Aorta (tissue), 5 donors: ENCODE results near the gene ATP13A3. TPM values are rescaled to one million over a fixed set of nuclear protein-coding genes. Genes with fewer than 3 reads are reported as not detected.
A peak's percentile ranks its signal among the peaks of the same experiment; 100 is the strongest.

ENCODE experiments used
- ATAC-seq: fragments of 200-7000 bp; cut with Tn5 transposase; one replicate; pipeline ENCODE4 v1.9.1; 2022; ENCODE audit warnings: moderate library complexity; ENCODE audit not compliant: low FRiP score
- DNase-seq, 2 donors: peaks; one replicate each; pipeline ENCODE4 v3.0.0-alpha.2; 2020
- H3K27ac ChIP-seq, 2 donors: one replicate each; pipeline ENCODE4 v1.5.1; 2013; ENCODE audit warnings: low read length in 2 of 2, mild to moderate bottlenecking in 2 of 2, moderate library complexity in 2 of 2, control low read depth in 1 of 2, inconsistent platforms in 1 of 2, low read depth in 1 of 2
- H3K27me3 ChIP-seq, 2 donors: one replicate each; pipeline ENCODE4 v1.6.1; 2013; ENCODE audit warnings: control low read depth in 1 of 2, low read length in 1 of 2, mild to moderate bottlenecking in 1 of 2, moderate library complexity in 1 of 2; ENCODE audit not compliant: insufficient read depth in 2 of 2, control insufficient read depth in 1 of 2
- H3K36me3 ChIP-seq, 2 donors: one replicate each; pipeline ENCODE4 v1.6.1; 2013; ENCODE audit warnings: control low read depth in 1 of 2, low read length in 1 of 2, mild to moderate bottlenecking in 1 of 2; ENCODE audit not compliant: insufficient read depth in 2 of 2, control insufficient read depth in 1 of 2
- H3K4me1 ChIP-seq, 2 donors: one replicate each; pipeline ENCODE4 v1.6.1; 2013; ENCODE audit warnings: low read length in 2 of 2, control low read depth in 1 of 2, mild to moderate bottlenecking in 1 of 2, moderate library complexity in 1 of 2; ENCODE audit not compliant: insufficient read depth in 2 of 2, control insufficient read depth in 1 of 2
- H3K4me3 ChIP-seq, 2 donors: one replicate each; pipeline ENCODE4 v1.5.1; 2013; ENCODE audit warnings: low read length in 2 of 2, control low read depth in 1 of 2, mild to moderate bottlenecking in 1 of 2
- H3K9me3 ChIP-seq: one replicate; pipeline ENCODE4 v1.6.1; 2013; ENCODE audit warnings: mild to moderate bottlenecking, low read length; ENCODE audit not compliant: control insufficient read depth
- WGBS, 2 donors: extraction: QIAGEN DNeasy Blood & Tissue Kit; methylation state at CpG; one replicate each; pipeline ENCODE4 v1.1.7; 2013; 5-methylcytosine and 5-hydroxymethylcytosine counted together
- intact Hi-C, 2 donors: fragments of 100-400 bp; cut with DNase I; formaldehyde crosslinking; loops; one replicate each; pipeline versions ENCODE4 v1.14.2 to v1.15.0; 2022
- polyA plus RNA-seq, 2 donors: library from polyadenylated mRNA; stranded (reverse); fragments of 200-250 nt; gene quantifications; one replicate each; pipeline ENCODE4 v1.2.3, GENCODE V29; 2013
- total RNA-seq, 2 donors: library from RNA; stranded (reverse); fragmentation: NEBNext Ultra II Directional; extraction: Animal tissue kit (Norgen Biotek cat#: 25700); gene quantifications; one replicate each; pipeline ENCODE4 v1.2.1, GENCODE V29; 2021
- donor health status: healthy with polysubstance abuse.
- donor health status: Bipolar disorder and iron deficiency.
- donor health status: DM: no; HTN: no; CAD: no.
- donor health status: DM: no; HTN: no; CAD: no.
- donor health status: DM: yes; HTN: yes; CAD: no.

ATP13A3 gene
- total and polyA plus RNA-seq, 4 donors, result 14.1 to 189 (median 82.7) TPM

- no peak for DNase-seq
- Histone ChIP-seq H3K27me3 (no peaks in the 10 kb centered on the region), H3K4me1 (no peaks in the 10 kb centered on the region), H3K4me3 (no peak overlapping the region), H3K27ac (no peak overlapping the region), H3K9me3 (no peaks in the 10 kb centered on the region), H3K36me3 (no peaks in the 10 kb centered on the region)
- intact Hi-C loops, result no loop called here
- 93 to 95% methylated on average over 5 of the region's 5 CpGs for WGBS, 2 donors
- no peak for ATAC-seq
These were observed 91.6 kb downstream of the ATP13A3 start for GRCh38 chr3:194395212-194395611.

GRCh38 chr3:194392576-194392975, 94.2 kb downstream of the ATP13A3 start:
- no peak overlapping the region for H3K27ac ChIP-seq
- no peaks in the 10 kb centered on the region for H3K36me3 ChIP-seq
- DNase-seq (no peak), ATAC-seq (no peak)
- H3K4me3 ChIP-seq, result no peak overlapping the region
- intact Hi-C loops, result no loop called here
- H3K27me3 ChIP-seq, result no peaks in the 10 kb centered on the region
- 87 to 88% methylated on average over 7 of the region's 7 CpGs for WGBS, 2 donors
- H3K4me1 ChIP-seq, result no peaks in the 10 kb centered on the region
- no peaks in the 10 kb centered on the region for H3K9me3 ChIP-seq

- Histone ChIP-seq H3K36me3 (no peaks in the 10 kb centered on the region), H3K27me3 (no peaks in the 10 kb centered on the region), H3K4me3 (no peak overlapping the region), H3K9me3 (no peaks in the 10 kb centered on the region), H3K4me1 (no peaks in the 10 kb centered on the region), H3K27ac (no peak overlapping the region)
- DNase-seq, result no peak
- ATAC-seq, result no peak
- intact Hi-C loops, result no loop called here
These were observed 96.0 kb downstream of the ATP13A3 start for GRCh38 chr3:194390835-194391234.

- Histone ChIP-seq H3K4me3 (no peak overlapping the region), H3K36me3 (no peaks in the 10 kb centered on the region), H3K27me3 (no peaks in the 10 kb centered on the region), H3K9me3 (no peaks in the 10 kb centered on the region), H3K4me1 (no peaks in the 10 kb centered on the region), H3K27ac (no peak overlapping the region)
- no peak for DNase-seq
- intact Hi-C loops, result no loop called here
- 93 to 95% methylated on average over 8 of the region's 8 CpGs for WGBS, 2 donors
- ATAC-seq, result no peak
These were observed 97.5 kb downstream of the ATP13A3 start for GRCh38 chr3:194389269-194389668.

GRCh38 chr3:194387926-194388418, 98.8 kb downstream of the ATP13A3 start:
- no peaks in the 10 kb centered on the region for H3K9me3 ChIP-seq
- no peaks in the 10 kb centered on the region for H3K4me1 ChIP-seq
- ATAC-seq, result no peak
- no peak overlapping the region for H3K27ac ChIP-seq
- H3K27me3 ChIP-seq, result no peaks in the 10 kb centered on the region
- WGBS, 2 donors, result 95% methylated on average over 8 of the region's 8 CpGs
- no peaks in the 10 kb centered on the region for H3K36me3 ChIP-seq
- intact Hi-C loops, result no loop called here
- DNase-seq, result no peak
- no peak overlapping the region for H3K4me3 ChIP-seq

- 90 to 98% methylated on average over 6 of the region's 6 CpGs for WGBS, 2 donors
- ATAC-seq, result no peak
- no peak for DNase-seq
- intact Hi-C loops, result no loop called here
- H3K9me3 ChIP-seq, result no peaks in the 10 kb centered on the region
- H3K4me3 ChIP-seq, result no peak overlapping the region
- no peaks in the 10 kb centered on the region for H3K27me3 ChIP-seq
- no peaks in the 10 kb centered on the region for H3K4me1 ChIP-seq
- no peak overlapping the region for H3K27ac ChIP-seq
- H3K36me3 ChIP-seq, result no peaks in the 10 kb centered on the region
These were observed 99.5 kb downstream of the ATP13A3 start for GRCh38 chr3:194387276-194387675.

- Histone ChIP-seq H3K27me3 (no peaks in the 10 kb centered on the region), H3K9me3 (no peaks in the 10 kb centered on the region), H3K4me1 (no peaks in the 10 kb centered on the region), H3K36me3 (no peaks in the 10 kb centered on the region), H3K27ac (no peak overlapping the region), H3K4me3 (no peak overlapping the region)
- 52 to 60% methylated on average over 7 of the region's 7 CpGs for WGBS, 2 donors
- intact Hi-C loops, result no loop called here
- ATAC-seq, result no peak
- DNase-seq, result no peak
These were observed 100.2 kb downstream of the ATP13A3 start for GRCh38 chr3:194386648-194387047.

- no peaks in the 10 kb centered on the region for H3K36me3 ChIP-seq
- no peaks in the 10 kb centered on the region for H3K27me3 ChIP-seq
- DNase-seq (peak in 1 of 2 donors; percentile 48), ATAC-seq (no peak)
- intact Hi-C loops, result no loop called here
- no peak overlapping the region for H3K27ac ChIP-seq
- WGBS, 2 donors, result 77 to 79% methylated on average over 15 of the region's 15 CpGs
- no peak overlapping the region for H3K4me3 ChIP-seq
- no peaks in the 10 kb centered on the region for H3K4me1 ChIP-seq
- no peaks in the 10 kb centered on the region for H3K9me3 ChIP-seq
These were observed 100.7 kb downstream of the ATP13A3 start for GRCh38 chr3:194386066-194386465.

GRCh38 chr3:194384569-194385001, 102.2 kb downstream of the ATP13A3 start:
- ATAC-seq (no peak), DNase-seq (peak in 1 of 2 donors; percentile 49)
- no peak overlapping the region for H3K4me3 ChIP-seq
- H3K4me1 ChIP-seq, result no peaks in the 10 kb centered on the region
- intact Hi-C loops, result no loop called here
- H3K9me3 ChIP-seq, result no peaks in the 10 kb centered on the region
- no peaks in the 10 kb centered on the region for H3K36me3 ChIP-seq
- peaks cover 0 to 3% of the 10 kb centered on the region in 2 donors for H3K27me3 ChIP-seq
- 91 to 94% methylated on average over 12 of the region's 12 CpGs for WGBS, 2 donors
- no peak overlapping the region for H3K27ac ChIP-seq
